Measurements from ENCODE around the gene KIF18B. TPM values are rescaled to one million over a fixed set of nuclear protein-coding genes. Genes with fewer than 3 reads are reported as not detected.

The KIF18B gene
- total RNA-seq, 1 donor from 2014 or later: 22.5 TPM

- DNase-seq (ENCODE audit: low read depth): no peak
- H3K4me3 ChIP-seq (ENCODE audit: low read depth, low read length): no peak overlapping the region
- TF ChIP-seq CTCF (conservative IDR thresholded peaks at IDR 0.05; ENCODE audit: low read depth, low read length): no peak
These were observed 32.8 kb downstream of the KIF18B start for GRCh38 chr17:44914698-44915271.

GRCh38 chr17:44914148-44914547 is 33.4 kb downstream of the KIF18B start:
- no peak for TF ChIP-seq CTCF (conservative IDR thresholded peaks at IDR 0.05; ENCODE audit: low read depth, low read length)
- DNase-seq (ENCODE audit: low read depth): no peak
- H3K4me3 ChIP-seq (ENCODE audit: low read depth, low read length): no peak overlapping the region

- no peak for DNase-seq (ENCODE audit: low read depth)
- TF ChIP-seq CTCF (conservative IDR thresholded peaks at IDR 0.05; ENCODE audit: low read depth, low read length): no peak
- H3K4me3 ChIP-seq (ENCODE audit: low read depth, low read length): no peak overlapping the region
These were observed 33.9 kb downstream of the KIF18B start for GRCh38 chr17:44913676-44914075.

DNA sequence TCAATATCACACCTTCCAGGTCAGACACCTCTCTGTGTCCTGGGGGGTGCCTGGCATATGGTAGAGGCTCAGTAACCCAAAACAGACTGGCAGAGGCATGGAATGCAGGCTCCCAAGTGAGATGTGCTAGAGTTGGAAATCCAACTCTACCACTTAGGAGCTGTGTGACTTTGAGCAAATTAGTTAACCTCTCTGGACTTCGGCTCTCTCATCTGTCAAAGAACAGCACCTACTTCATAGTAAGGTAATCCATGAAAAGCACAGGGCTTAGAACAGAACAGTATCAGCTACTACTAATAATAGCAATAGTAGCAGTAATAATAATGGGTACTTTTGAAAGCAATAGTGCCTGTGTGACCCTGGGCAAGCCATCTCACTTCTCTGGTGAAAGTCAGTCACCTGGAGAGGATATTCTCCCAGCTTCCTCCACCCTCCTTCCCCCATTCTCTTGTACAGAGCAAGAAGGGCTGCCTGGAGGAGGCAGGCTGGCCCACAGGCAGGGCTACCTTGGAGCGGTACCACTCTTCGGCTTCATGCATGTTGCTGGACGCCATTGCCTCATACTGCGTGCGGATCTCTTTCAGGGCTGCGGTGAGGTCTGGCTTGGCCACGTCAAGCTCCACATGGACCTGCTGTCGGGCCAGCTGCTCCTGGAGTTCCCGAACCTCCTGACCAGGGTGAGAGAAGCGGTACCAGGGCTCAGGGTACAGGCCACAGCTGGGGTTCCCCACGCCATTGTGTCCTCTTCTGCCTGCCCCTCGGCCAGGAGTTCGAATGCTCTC is 34.6 kb downstream of the KIF18B start:
- no peak for DNase-seq (ENCODE audit: low read depth)
- no peak for TF ChIP-seq CTCF (conservative IDR thresholded peaks at IDR 0.05; ENCODE audit: low read depth, low read length)
- no peak overlapping the region for H3K4me3 ChIP-seq (ENCODE audit: low read depth, low read length)

- peak overlapping the region; percentile 41 for H3K4me3 ChIP-seq (ENCODE audit: low read depth, low read length)
- DNase-seq (ENCODE audit: low read depth): no peak
- TF ChIP-seq CTCF (conservative IDR thresholded peaks at IDR 0.05; ENCODE audit: low read depth, low read length): peak; percentile 66
These were observed 36.2 kb downstream of the KIF18B start for GRCh38 chr17:44911133-44912001.

DNA sequence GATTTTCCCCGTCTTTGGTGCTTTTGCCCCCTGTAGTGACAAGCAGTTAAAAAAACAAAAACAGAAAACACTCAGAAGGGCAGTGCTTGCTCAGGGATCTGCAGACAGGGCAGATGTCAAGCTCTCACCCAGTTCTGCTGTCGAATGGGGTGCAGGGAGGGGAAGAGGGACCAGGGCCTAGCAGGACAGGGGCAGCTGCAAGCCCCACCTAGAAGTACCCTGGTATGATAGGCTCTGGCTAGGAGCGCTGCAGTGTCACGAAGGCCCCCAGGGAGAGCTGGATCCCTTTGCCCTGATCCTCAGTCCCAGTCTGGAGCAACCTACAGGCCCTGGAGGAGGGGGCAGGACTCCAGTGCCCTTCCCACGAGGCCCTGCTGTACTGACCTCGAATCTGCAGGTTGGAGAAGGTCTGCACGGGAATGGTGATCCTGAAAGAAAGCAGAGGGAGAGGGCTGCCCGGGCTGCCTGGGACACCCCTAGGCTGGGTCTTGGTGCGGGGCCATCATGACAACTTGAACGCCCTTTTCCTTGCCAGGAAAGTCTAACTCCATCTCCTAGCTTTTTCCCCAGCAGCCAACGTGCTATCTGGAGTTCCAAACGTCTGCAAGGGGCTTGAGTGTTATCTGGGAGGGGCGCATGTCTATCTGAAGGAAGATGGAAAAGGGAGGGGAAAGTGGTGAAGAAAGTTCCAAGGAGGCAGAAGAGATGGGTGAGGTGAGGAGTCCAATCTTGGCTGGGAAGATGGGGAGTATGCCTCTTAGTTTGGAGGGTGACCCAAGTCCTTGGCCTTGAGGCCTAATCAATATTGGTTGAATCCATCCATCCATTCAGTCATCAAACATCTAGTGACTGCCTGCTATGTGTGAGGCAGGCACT is 37.1 kb downstream of the KIF18B start:
- no peak for TF ChIP-seq CTCF (conservative IDR thresholded peaks at IDR 0.05; ENCODE audit: low read depth, low read length)
- no peak overlapping the region for H3K4me3 ChIP-seq (ENCODE audit: low read depth, low read length)
- no peak for DNase-seq (ENCODE audit: low read depth)

All from epithelial cell of proximal tubule (primary cell).